Neural cell (in vitro differentiated cells): ENCODE data around the gene TICRR.

ENCODE experiments used
- EP300 ChIP-seq: fragments of 450-650 bp; conservative IDR thresholded peaks from 2 replicates; pipeline ENCODE4 v1.6.1; 2014; ENCODE audit warnings: antibody characterized with exemption, mild to moderate bottlenecking, moderate library complexity; ENCODE audit not compliant: poor library complexity, severe bottlenecking
- EZH2 ChIP-seq: fragments of 200-600, 300-800 bp; shearing (Covaris generic), sonication (generic); IDR thresholded peaks from 2 replicates; pipeline ENCODE4 v1.6.1; 2014; ENCODE audit warnings: antibody characterized with exemption, low read length, borderline replicate concordance, mild to moderate bottlenecking; ENCODE audit not compliant: insufficient read depth, poor library complexity, severe bottlenecking
- MXI1 ChIP-seq: fragments of 450-650 bp; conservative IDR thresholded peaks from 2 replicates; pipeline ENCODE4 v1.6.1; 2014; ENCODE audit warnings: antibody characterized with exemption, mild to moderate bottlenecking; ENCODE audit not compliant: poor library complexity, severe bottlenecking
- POLR2AphosphoS5 ChIP-seq: IDR thresholded peaks from 2 replicates; pipeline ENCODE4 v1.6.1; 2012
- TF ChIP-seq, protein P1 (sequence below): fragments of 450-650 bp; IDR thresholded peaks from 2 replicates; pipeline ENCODE4 v1.5.1; 2014; ENCODE audit warnings: antibody characterized with exemption, mild to moderate bottlenecking, moderate library complexity; ENCODE audit not compliant: poor library complexity, severe bottlenecking

DNA sequence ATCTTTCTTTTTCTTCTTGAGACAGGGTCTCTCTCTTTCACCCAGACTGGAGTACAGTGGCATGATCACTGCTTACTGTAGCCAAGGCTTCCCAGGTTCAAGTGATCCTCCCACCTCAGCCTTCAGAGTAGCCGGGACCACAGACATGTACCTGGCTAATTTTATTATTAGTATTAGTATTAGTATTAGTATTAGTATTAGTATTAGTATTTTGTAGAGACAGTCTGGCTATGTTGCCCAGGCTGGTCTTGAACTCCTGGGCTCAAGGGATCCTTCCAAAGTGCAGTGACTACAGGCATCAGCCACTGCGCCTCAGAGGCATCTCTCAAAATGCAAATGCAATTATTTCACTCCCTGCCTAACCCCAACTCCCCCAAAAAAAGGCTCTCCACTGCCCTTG is 78.3 kb downstream of the TICRR start:
- TF ChIP-seq MXI1 (no peak), POLR2AphosphoS5 (no peak), EZH2 (no peak), EP300 (no peak)
- TF ChIP-seq, protein P1, sequence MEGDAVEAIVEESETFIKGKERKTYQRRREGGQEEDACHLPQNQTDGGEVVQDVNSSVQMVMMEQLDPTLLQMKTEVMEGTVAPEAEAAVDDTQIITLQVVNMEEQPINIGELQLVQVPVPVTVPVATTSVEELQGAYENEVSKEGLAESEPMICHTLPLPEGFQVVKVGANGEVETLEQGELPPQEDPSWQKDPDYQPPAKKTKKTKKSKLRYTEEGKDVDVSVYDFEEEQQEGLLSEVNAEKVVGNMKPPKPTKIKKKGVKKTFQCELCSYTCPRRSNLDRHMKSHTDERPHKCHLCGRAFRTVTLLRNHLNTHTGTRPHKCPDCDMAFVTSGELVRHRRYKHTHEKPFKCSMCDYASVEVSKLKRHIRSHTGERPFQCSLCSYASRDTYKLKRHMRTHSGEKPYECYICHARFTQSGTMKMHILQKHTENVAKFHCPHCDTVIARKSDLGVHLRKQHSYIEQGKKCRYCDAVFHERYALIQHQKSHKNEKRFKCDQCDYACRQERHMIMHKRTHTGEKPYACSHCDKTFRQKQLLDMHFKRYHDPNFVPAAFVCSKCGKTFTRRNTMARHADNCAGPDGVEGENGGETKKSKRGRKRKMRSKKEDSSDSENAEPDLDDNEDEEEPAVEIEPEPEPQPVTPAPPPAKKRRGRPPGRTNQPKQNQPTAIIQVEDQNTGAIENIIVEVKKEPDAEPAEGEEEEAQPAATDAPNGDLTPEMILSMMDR = no peak
